Activated CD8-positive, alpha-beta memory T cell treated with anti-CD3 and anti-CD28 coated beads, Interleukin-2, amount 50 U/mL, for 48 hours (primary cell): ENCODE measurements around the gene SAMD4A.

Experiments used
- DNase-seq: peaks from one replicate; pipeline ENCODE4 v3.0.0-alpha.2; 2020

Gene SAMD4A

GRCh38 chr14:54637270-54638134, 70.6 kb downstream of the SAMD4A start:
- no peak for DNase-seq

GRCh38 chr14:54638135-54638446, 71.2 kb downstream of the SAMD4A start:
- no peak for DNase-seq

DNA sequence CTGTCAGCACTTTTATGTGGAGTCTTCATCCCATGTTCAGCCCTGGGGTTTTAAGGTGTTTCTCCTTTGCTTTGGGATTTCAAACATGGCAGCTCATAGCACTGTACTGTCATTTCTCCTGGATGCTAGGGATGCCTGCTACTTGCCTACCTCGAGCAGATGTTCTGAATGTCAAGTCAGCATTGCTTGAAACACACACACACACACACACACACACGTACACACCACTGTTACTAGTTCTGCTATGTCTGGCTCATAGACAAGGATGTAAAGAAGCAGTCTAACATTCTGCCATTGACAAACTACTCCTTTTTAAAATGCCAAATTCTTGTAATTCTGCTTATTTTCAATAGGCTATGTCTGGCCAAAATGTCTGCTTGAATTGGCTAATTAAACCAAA, 72.7 kb downstream of the SAMD4A start:
- no peak for DNase-seq

DNA sequence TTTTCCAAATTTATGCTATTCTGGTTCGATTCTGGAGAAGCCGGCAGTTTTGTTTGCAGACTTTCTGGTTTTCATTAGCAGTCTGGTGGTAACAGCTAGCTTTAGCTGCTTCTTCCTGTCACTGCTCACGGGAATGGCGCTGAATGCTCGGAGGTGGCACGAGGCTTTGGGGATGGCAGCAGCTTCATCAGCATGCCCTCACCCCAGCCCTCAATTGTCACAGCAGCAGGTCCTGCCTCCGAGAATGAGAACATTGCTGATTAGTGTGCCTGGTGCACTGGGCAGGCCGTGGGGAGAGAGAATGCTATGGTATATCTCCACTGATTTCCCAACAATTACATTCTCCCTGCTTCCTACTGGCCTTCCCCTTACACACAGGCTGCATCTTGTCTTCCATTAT, 73.6 kb downstream of the SAMD4A start:
- no peak for DNase-seq

DNA sequence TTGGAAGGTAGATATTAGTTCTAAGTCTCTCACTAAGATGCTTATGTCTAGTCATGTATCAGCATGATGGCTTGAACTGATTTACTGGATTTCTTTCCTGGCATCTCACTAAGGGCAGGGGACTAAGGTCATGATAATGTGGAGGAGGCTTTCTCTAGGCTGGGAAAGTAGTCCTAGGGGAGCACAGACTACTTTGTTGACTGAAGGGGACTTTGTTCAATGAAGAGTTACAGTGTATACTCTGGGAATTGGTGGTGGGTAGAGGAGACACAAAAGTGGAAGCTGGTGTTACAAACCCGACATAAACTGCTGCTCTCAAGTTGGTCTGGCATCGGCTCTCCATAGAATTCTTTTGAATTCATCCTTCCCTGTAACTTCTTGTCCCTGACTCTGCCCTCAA, 75.2 kb downstream of the SAMD4A start:
- no peak for DNase-seq

DNA sequence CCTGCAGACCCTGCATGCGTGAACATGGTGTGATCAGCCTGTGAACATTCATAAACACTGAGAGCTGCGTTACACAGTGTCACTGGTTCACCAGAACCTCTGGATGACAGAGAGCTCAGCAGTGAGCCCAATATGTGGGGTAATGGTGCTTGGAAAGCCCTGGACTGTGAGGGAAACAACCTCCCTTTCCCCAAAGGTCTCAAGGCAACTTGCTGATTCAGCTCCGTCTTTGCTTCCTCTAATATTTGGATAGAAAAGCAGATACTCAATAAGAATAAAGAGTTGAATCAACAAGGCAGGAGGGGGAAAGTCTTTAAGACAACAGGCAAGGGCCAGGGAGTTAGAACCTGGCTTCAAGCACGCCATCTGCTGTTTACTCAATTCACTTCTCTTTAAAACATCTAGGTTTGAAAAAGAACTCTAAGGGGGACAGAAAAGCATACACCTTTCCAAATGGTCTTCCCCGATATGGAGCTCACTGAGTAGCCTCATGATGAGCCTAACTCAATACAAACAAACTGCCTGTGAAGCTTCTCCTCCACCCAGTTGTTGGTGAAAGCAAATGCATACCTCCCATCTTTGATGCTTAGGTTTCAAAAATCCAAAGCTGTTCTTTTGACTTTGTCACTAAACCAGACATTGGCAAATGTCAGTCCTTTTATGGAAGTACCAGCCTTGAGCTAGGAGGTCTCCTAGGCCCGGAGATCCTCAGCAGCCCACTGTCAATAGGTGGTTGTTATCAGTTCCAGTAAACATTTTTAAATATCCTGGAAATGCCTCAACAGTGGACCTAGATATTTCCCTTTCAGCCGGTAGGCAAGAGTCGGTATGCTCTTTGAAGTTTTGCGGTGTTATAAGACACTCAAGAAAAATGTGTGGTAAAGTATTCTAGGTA, 76.1 kb downstream of the SAMD4A start:
- no peak for DNase-seq

GRCh38 chr14:54643696-54644176, 76.8 kb downstream of the SAMD4A start:
- no peak for DNase-seq

DNA sequence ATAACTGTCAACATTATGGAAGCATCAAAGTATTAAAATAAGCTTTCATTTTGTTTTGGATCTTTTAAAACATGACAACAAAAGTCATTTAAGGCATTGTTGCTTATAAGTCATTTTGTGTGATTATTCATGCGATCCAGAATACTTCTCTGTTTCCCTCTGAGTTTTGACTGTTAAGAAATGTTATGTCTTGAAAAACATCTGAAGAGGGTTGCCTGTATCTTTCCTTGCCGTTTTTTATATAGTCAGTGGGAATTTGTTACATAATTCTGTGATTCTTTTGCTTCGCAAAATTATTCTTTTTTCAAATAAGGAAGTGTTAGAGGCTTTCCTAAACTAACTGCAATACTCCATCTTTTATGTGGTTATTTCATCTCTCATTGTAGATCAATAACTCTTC, 78.7 kb downstream of the SAMD4A start:
- no peak for DNase-seq

DNA sequence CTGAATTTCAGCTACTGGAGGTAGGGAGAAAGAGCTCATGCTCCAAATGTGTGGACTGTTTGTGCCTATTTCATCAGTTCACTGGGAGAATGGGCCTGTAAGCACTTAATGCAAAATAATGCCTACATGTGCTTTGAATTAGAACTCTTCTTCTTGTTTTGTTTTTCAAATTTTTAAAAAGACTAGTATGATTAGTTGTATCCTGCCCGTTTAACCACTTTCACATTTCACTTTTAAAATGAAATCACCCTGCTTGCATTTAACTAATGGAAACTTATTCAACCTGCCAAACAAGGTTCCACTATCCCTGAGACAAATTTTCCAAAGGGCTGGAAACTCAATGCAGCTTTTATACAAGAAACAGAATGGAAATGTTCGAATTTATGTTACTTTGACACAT, 79.7 kb downstream of the SAMD4A start:
- no peak for DNase-seq

DNA sequence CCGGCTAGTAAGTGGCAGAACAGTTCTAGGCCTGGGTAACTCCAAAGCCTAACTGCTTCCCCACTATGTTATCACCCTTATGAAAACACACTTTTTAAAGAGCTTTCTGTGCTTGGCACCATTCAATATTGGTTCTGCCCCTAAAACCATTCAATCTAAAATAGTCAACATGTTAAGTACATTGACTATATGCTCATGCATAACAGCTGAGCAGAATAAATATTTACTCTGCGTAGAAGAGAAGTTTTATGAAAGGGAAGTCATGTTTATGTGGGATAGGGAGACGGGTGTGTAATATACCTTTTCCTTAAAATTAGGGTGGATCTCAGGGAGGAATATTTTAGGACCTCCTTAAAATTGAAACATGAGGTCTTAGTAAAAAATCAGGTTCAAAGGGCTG, 80.5 kb downstream of the SAMD4A start:
- no peak for DNase-seq

DNA sequence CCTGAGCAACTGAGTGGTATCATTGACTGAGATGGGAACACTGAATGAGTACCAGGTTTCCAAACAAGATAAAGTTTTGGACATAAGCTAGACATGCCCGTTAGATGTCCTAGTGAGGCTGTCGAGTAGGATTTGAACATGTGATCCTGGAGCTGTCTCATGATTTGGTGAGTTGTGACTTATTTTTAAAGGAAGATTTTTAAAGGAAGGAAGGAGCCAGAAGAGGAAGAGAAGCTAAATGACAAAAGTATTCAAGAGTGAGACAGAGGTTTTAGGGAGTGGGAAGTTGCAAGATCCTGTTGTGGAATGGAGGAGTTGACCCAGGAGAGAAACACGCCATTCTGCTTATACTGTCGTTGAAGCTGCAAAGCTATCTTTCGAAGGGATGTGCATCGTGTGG, 82.1 kb downstream of the SAMD4A start:
- no peak for DNase-seq

DNA sequence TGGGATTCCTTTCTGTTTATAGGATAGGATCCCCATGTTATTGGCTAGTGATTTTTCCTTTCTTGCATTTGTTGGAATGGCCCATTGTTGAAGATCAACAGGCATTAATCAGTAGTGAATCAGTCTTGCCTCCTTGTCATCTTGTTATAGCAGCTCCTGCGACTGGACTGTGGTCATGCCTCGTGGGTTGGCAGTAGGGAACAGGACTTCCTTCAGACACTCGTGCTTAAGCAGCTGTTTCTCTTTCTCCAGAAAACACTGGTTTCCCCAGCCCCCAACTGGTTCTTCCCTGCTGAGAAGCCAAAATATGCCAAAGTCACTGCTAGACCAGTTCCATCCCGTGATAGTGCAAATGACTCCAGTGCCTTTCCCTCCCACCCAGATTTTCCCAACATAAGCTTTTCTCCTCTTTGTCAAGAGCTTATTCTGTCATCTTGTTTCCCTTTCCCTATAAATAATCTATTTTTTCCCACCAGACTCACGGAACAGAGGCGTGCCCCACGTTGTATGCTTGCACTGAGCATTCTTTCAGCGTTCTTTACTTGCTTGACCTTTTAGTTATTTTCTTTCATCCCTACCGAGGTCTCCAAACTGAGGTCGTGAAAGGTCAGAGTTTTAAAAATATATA, 83.5 kb downstream of the SAMD4A start:
- no peak for DNase-seq

DNA sequence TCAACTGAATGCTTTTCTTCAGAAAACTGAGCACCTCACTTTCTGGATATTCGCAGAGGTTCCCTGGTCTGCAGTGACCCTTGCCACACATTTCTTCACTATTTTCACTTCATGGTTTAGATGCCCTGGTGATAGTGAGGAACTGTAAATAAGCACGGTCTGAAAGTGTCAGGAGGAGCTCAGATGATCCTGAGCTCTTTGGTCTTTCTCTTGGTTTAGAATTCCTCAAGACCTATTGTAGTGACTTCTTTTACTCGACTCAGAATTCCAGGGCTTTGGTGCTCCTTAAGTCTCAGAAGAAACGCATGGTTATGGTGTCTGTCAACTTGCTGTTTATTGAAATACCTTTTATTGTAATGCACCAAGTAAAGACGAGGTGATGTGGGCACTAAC, 84.0 kb downstream of the SAMD4A start:
- DNase-seq, result no peak

GRCh38 chr14:54651649-54652048, 84.7 kb downstream of the SAMD4A start:
- DNase-seq, result no peak

- DNase-seq, result no peak
Measured at GRCh38 chr14:54652188-54652587, 85.3 kb downstream of the SAMD4A start.

GRCh38 chr14:54652605-54653052, 85.7 kb downstream of the SAMD4A start:
- DNase-seq, result no peak

DNA sequence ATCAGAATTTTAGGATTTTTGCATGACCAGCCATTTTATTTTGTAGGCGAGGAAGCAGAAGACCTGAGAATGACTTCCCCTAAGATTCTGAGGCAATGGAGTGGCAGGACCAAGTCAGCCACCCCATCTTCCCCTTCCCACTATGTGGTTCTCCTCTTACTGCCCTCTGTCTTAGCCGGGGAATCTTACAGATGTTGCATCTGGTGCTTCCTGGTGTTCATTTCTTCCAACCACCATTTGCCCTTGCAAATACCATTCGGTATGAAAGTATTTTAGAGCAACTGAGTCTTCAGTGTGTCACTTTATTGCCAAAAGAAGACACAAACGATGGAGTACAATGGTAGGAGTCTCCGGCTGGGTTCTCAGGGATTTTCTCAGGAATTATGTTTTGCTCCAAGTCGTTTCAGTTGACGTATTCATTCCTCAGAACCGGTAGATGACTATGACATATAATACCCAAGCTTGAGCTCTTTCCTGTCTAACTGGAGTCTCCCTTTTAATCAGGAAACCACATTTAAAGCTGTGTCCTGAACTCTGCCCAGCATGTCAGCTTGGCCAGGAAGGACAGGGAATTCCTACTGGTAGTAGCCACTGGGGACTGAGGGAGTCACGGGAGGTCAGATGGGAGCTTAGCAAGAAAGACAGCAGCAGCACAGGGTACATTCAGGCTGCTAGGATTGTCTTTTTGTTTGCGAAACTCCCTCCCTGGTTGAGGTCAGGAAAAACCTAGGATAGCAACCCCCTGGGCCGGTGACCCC, 87.0 kb downstream of the SAMD4A start:
- no peak for DNase-seq

- no peak for DNase-seq
Measured at GRCh38 chr14:54654605-54655004, 87.7 kb downstream of the SAMD4A start.

DNA sequence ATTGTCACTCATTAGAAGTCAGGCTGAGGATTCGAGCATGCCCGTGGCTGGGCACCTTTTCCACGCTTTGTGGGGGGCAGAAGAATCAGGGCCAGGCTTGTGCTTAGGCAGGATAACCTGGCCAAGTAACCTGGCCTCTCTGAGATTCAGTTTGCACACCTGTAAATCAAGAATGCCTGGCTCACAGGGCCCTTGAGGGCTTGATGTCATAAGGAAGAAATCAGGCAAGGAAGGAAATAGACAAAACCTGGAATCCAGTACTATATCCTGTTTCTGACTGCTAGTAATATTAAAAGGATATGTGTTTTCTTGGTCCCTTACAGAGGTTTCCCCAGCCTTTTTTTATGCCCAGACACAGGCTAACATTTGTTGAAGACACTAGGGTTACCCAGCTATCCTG, 91.9 kb downstream of the SAMD4A start:
- no peak for DNase-seq

DNA sequence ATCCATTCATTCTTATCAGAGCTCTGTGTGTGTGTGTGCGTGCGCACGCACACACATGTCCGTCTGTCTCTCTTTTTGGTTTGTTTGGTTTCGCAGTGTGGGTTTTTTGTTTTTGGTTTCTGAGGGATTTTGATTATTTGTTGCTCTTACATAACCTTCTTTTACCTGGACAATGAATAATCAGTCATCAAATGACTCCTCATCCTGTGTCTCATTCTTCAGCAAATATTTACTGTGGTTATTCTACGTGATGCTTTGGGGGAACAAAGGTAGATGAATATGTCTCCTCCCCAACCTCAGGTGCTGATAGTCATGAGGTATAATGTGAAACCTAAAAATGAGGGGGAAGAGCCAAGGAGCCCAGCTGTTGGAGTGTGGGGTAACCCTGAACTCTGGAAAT, 92.4 kb downstream of the SAMD4A start:
- DNase-seq, result no peak

DNA sequence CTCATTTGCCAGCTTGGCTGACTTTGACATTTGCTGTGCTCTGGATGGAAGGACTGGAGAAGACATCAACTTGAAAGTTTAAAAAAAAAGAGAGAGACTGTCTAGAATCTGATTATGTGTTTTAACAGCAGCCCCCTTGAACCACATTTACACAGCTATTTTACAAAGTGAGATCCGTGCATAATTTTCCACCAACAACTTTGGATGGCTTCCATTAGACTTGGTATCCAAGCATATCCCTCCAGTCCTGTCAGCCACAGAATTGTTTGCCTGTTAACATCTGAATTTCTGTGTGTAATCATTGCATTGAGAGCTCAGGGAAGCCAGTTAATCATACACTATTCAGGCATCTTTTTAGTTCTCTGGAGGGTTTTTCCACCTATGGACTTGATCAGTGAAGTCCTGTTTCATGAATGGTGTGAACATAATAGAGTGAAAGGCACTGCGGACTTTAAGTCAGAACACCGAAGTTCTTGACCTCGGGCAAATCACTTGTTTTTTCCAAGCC, 93.7 kb downstream of the SAMD4A start:
- DNase-seq, result no peak

- no peak for DNase-seq
Measured at GRCh38 chr14:54662491-54663133, 95.7 kb downstream of the SAMD4A start.
